PFSK-1 (cell line): ENCODE measurements around the gene CSPG4.
A peak's percentile ranks its signal among the peaks of the same experiment; 100 is the strongest.

Experiments used
- FOXP2 ChIP-seq: optimal IDR thresholded peaks from 2 replicates; pipeline ENCODE3; 2011; ENCODE audit warnings: borderline replicate concordance, control low read depth, inconsistent platforms; ENCODE audit not compliant: insufficient read depth; ENCODE audit errors: extremely low read length, extremely low read depth
- POLR2AphosphoS5 ChIP-seq: IDR thresholded peaks from 2 replicates; pipeline ENCODE4 v1.6.1; 2012; ENCODE audit warnings: low read depth, mild to moderate bottlenecking, control low read depth, low read length, moderate library complexity
- REST ChIP-seq, 2 experiments: IDR thresholded peaks; 2 replicates each; pipeline versions ENCODE4 v1.6.1 to v1.8.0; 2011 to 2012; ENCODE audit warnings: low read depth in 2 of 2, low read length in 2 of 2, control low read depth in 1 of 2, inconsistent platforms in 1 of 2, mild to moderate bottlenecking in 1 of 2, moderate library complexity in 1 of 2; ENCODE audit not compliant: insufficient read depth in 1 of 2
- SIN3A ChIP-seq: IDR thresholded peaks from 2 replicates; pipeline ENCODE4 v1.6.1; 2012; ENCODE audit warnings: mild to moderate bottlenecking, low read length, moderate library complexity, borderline replicate concordance; ENCODE audit not compliant: insufficient read depth
- TAF1 ChIP-seq: IDR thresholded peaks from 2 replicates; pipeline ENCODE4 v1.6.1; 2012; ENCODE audit warnings: low read length, control low read depth, borderline replicate concordance; ENCODE audit not compliant: insufficient read depth

Gene CSPG4

DNA sequence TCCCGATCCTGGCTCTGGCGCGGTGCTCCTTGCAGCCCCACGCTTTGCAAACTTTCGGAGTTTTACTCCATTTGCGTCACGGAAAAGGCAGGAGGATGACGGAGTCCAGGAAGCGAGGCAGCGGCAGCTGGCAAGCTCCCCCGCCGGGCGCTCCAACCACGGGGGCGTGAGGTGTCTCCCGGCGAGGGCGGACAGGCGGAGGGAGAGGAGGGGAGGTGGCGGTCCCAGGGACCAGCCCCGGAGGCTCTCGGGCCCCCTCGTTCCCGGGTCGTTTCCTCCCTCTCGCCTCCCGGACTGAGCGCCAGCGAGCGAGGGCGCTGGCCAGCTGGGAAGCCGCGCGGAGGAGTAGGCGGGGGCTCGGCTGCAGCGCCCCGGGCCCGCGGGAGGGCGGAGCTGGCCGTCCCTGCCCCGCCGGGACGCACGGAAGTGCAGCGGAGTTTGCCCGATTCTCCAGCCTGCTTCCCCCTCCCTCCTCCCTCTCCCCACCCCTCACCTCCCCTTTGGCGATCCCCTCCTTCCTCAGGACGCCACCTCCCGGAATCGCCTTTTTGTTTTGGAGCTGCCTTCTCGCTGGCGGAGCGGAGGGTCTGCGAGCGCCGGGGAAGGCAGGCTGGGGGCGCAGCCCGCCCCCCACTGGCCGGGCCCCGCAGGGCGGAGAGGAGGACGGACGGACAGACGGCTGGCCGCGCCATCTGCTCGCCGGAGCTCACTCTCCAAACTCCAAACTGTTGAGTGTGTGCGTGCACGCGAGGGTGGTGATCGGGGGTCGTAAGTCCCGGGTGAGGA is 65.1 kb downstream of the CSPG4 start, which contains the start of gene SNX33:
TSS of gene SNX33 (plus strand) at position 543 of the 786 bp plus-strand sequence. CDS start 1,191 bp downstream, outside the sequence.
- TF ChIP-seq SIN3A (no peak; the same call in 1 of the 2 replicates), REST (IDR thresholded peaks at IDR 0.05; ENCODE audit: insufficient read depth in 1 of 2, low read depth in 2 of 2, low read length in 2 of 2) (0 out of 4 replicates have a peak, but pooled peaks have one; percentile 34 to 37), POLR2AphosphoS5 (no peak; the same call in 1 of the 2 replicates), FOXP2 (peak; percentile 55), TAF1 (peak; percentile 34; the same call in 1 of the 2 replicates)

- TF ChIP-seq REST (IDR thresholded peaks at IDR 0.05; ENCODE audit: insufficient read depth in 1 of 2, low read depth in 2 of 2, low read length in 2 of 2) (no peak), TAF1 (no peak), POLR2AphosphoS5 (no peak), FOXP2 (no peak), SIN3A (no peak)
Measured at GRCh38 chr15:75646944-75647364, 65.7 kb downstream of the CSPG4 start.

DNA sequence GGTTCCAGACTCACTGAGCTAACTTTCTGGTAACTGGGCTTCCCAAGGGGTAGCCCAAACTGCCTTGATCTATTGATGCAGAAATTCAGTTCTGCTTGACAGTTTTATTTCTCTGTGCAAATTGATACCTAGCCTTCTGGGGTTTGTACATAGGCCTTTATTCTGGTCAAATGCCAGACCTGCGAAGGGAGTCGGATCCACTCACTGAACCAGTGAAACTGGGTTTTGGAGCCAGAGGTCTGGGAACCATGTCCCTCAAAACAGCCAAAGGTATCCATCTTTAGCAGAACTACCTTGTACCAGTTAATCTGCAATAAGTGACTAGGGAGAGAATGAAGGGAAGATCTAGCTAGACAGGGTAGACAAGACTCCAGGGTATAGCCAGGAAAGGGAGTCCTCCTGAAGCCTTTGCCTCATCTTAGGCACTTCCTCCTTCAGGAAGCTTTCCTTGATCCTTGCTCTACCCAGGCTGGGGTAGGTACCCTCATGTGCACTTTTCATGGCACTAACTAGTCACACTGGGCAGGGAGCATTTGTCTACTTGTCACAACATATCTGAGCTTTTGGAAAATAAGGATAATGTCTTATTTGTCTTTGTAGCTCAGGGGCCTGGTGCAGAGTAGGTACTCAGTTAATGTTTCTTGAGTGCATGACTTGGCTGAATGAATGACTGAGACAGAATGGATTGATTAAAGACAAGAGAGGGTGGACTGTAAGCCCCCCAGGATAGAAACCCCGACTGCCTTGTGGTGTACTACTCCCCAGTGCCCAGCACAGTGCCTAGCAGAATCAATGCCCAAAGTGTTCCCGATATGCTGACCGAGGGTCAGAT is 66.3 kb downstream of the CSPG4 start:
- TF ChIP-seq REST (IDR thresholded peaks at IDR 0.05; ENCODE audit: insufficient read depth in 1 of 2, low read depth in 2 of 2, low read length in 2 of 2) (no peak), SIN3A (no peak), TAF1 (no peak), POLR2AphosphoS5 (no peak), FOXP2 (no peak)

GRCh38 chr15:75644376-75644775 is 68.3 kb downstream of the CSPG4 start:
- TF ChIP-seq REST (IDR thresholded peaks at IDR 0.05; ENCODE audit: insufficient read depth in 1 of 2, low read depth in 2 of 2, low read length in 2 of 2), result no peak
- no peak for TF ChIP-seq POLR2AphosphoS5
- no peak for TF ChIP-seq TAF1
- TF ChIP-seq FOXP2, result no peak
- TF ChIP-seq SIN3A, result no peak
